SK-N-SH treated with all-trans-retinoic acid at 6 μM for 48 hours (cell line): Measurements from ENCODE around the gene B4GAT1.

Source experiments
- ATAC-seq: fragments of 200-7000 bp; cut with Tn5 transposase; 3 replicates; pipeline ENCODE4 v1.9.1; 2020; ENCODE audit warnings: mild to moderate bottlenecking, moderate library complexity
- ARNTL ChIP-seq: fragments of 450-650 bp; formaldehyde crosslinking; IDR thresholded peaks from 2 replicates; pipeline ENCODE4 v1.5.0; 2020; ENCODE audit warnings: low read depth, mild to moderate bottlenecking, moderate library complexity, borderline replicate concordance
- BACH2 ChIP-seq: fragments of 250-450 bp; sonication (Bioruptor Pico); IDR thresholded peaks from 2 replicates; pipeline ENCODE4 v1.9.0; 2021; ENCODE audit warnings: mild to moderate bottlenecking, borderline replicate concordance
- CSDC2 ChIP-seq: fragments of 250-450 bp; sonication (Bioruptor Pico); IDR thresholded peaks from 2 replicates; pipeline ENCODE4 v1.5.0; 2020; ENCODE audit warnings: mild to moderate bottlenecking, moderate library complexity
- CSRNP3 ChIP-seq: fragments of 250-450 bp; sonication (Bioruptor Pico); IDR thresholded peaks from 2 replicates; pipeline ENCODE4 v1.5.1; 2021; ENCODE audit warnings: mild to moderate bottlenecking, moderate library complexity
- ESRRG ChIP-seq: fragments of 250-450 bp; sonication (Bioruptor Pico); IDR thresholded peaks from 2 replicates; pipeline ENCODE4 v1.6.1; 2021; ENCODE audit warnings: mild to moderate bottlenecking
- GLIS3 ChIP-seq: fragments of 250-450 bp; sonication (Bioruptor Pico); IDR thresholded peaks from 2 replicates; pipeline ENCODE4 v1.5.0; 2020; ENCODE audit warnings: mild to moderate bottlenecking, moderate library complexity
- ISL1 ChIP-seq: fragments of 250-450 bp; sonication (Bioruptor Pico); IDR thresholded peaks from 2 replicates; pipeline ENCODE4 v2.1.2; 2022; ENCODE audit warnings: mild to moderate bottlenecking, moderate library complexity
- OSR1 ChIP-seq: fragments of 250-450 bp; sonication (Bioruptor Pico); IDR thresholded peaks from 2 replicates; pipeline ENCODE4 v1.8.0; 2022; ENCODE audit warnings: moderate library complexity, mild to moderate bottlenecking, inconsistent platforms
- PATZ1 ChIP-seq: fragments of 250-450 bp; sonication (Bioruptor Pico); IDR thresholded peaks from 2 replicates; pipeline ENCODE4 v1.8.0; 2020; ENCODE audit warnings: mild to moderate bottlenecking, moderate library complexity, borderline replicate concordance
- PPARA ChIP-seq: fragments of 250-450 bp; sonication (Bioruptor Pico); IDR thresholded peaks from 2 replicates; pipeline ENCODE4 v1.5.0; 2020; ENCODE audit warnings: mild to moderate bottlenecking, borderline replicate concordance
- RARB ChIP-seq: fragments of 250-450 bp; sonication (Bioruptor Pico); IDR thresholded peaks from 2 replicates; pipeline ENCODE4 v1.8.0; 2021; ENCODE audit warnings: mild to moderate bottlenecking, moderate library complexity
- SNAI2 ChIP-seq: fragments of 250-450 bp; sonication (Bioruptor Pico); IDR thresholded peaks from 2 replicates; pipeline ENCODE4 v1.5.0; 2020; ENCODE audit warnings: mild to moderate bottlenecking, moderate library complexity
- TCF4 ChIP-seq: fragments of 250-450 bp; sonication (Bioruptor Pico); IDR thresholded peaks from 2 replicates; pipeline ENCODE4 v1.8.0; 2021; ENCODE audit warnings: mild to moderate bottlenecking, moderate library complexity, borderline replicate concordance
- TOX ChIP-seq: fragments of 250-450 bp; sonication (Bioruptor Pico); IDR thresholded peaks from 2 replicates; pipeline ENCODE4 v1.8.0; 2021; ENCODE audit warnings: mild to moderate bottlenecking, moderate library complexity, borderline replicate concordance
- ZC3H10 ChIP-seq: fragments of 250-450 bp; sonication (Bioruptor Pico); IDR thresholded peaks from 2 replicates; pipeline ENCODE4 v1.5.1; 2021; ENCODE audit warnings: mild to moderate bottlenecking, moderate library complexity
- ZFP3 ChIP-seq: fragments of 250-450 bp; sonication (Bioruptor Pico); IDR thresholded peaks from 2 replicates; pipeline ENCODE4 v1.5.0; 2020; ENCODE audit warnings: mild to moderate bottlenecking, moderate library complexity
- ZFP30 ChIP-seq: fragments of 450-650 bp; formaldehyde crosslinking; IDR thresholded peaks from 2 replicates; pipeline ENCODE4 v1.5.0; 2022; ENCODE audit warnings: mild to moderate bottlenecking, moderate library complexity
- ZNF565 ChIP-seq: fragments of 450-650 bp; formaldehyde crosslinking; conservative IDR thresholded peaks from 2 replicates; pipeline ENCODE4 v1.5.0; 2020; ENCODE audit warnings: low read depth, mild to moderate bottlenecking, moderate library complexity
- ZNF70 ChIP-seq: fragments of 450-650 bp; formaldehyde crosslinking; IDR thresholded peaks from 2 replicates; pipeline ENCODE4 v1.5.0; 2020; ENCODE audit warnings: mild to moderate bottlenecking, moderate library complexity
- ZNF8 ChIP-seq: fragments of 450-650 bp; formaldehyde crosslinking; IDR thresholded peaks from 2 replicates; pipeline ENCODE4 v1.5.0; 2020; ENCODE audit warnings: mild to moderate bottlenecking, moderate library complexity
- TF ChIP-seq, protein P1 (sequence below): fragments of 250-450 bp; sonication (Bioruptor Pico); IDR thresholded peaks from 2 replicates; pipeline ENCODE4 v1.8.0; 2021; ENCODE audit warnings: low read depth, mild to moderate bottlenecking, moderate library complexity, borderline replicate concordance
- TF ChIP-seq, protein P2 (sequence below): fragments of 250-450 bp; sonication (Bioruptor Pico); IDR thresholded peaks from 2 replicates; pipeline ENCODE4 v1.5.1; 2020; ENCODE audit warnings: low read depth, mild to moderate bottlenecking, moderate library complexity

The B4GAT1 gene

DNA sequence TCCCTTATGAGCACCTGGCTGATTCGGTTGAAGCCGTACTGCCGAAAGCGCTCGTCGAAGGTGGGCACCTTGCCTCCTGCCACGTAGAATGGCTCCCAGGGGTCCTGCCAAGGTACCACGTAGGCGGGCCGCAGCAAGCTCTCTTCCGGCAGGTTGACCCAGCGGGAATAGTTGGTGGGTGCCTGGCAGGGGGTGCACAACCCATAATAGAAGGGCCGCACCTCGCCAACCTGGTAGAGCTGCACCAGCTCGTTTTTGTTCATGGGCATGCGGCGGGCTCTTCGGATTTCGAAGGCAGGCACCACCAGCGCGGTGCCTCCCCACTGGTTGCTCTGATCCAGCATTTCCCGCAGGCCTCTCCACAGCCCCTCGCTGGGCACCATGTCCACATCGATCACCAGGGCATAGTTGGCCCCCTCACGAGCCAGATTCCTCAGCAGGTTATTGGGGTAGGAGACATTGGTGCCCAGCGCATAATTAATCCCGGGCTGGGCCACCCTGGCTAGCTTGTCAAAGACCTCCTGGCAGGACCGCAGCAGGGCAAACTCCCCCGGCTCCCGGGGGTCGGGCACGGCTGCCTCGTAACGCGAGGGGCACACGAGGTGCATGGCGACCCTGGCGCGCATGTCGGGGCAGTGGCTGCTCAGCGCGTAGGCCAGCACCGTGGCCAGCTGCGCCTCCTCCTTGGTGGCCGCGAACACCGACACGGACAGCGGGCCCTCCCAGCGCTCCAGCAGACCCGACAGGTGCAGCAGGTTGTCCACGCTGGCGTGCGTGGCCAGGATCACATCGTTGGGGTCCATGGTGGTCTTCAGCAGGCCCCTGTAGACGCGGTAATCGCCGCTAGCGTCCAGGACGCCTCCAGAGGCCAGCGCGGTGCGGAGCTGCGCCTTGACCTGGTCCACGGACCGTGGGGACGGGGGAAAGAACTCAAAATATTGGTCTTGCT lies 679 bp downstream of the B4GAT1 start (continued):
- TF ChIP-seq, protein P1, sequence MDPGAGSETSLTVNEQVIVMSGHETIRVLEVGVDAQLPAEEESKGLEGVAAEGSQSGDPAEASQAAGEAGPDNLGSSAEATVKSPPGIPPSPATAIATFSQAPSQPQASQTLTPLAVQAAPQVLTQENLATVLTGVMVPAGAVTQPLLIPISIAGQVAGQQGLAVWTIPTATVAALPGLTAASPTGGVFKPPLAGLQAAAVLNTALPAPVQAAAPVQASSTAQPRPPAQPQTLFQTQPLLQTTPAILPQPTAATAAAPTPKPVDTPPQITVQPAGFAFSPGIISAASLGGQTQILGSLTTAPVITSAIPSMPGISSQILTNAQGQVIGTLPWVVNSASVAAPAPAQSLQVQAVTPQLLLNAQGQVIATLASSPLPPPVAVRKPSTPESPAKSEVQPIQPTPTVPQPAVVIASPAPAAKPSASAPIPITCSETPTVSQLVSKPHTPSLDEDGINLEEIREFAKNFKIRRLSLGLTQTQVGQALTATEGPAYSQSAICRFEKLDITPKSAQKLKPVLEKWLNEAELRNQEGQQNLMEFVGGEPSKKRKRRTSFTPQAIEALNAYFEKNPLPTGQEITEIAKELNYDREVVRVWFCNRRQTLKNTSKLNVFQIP: no peak
- no peak for TF ChIP-seq ZNF70 (CRISPR knock-in tag)
- TF ChIP-seq ARNTL: no peak
- TF ChIP-seq, protein P2, sequence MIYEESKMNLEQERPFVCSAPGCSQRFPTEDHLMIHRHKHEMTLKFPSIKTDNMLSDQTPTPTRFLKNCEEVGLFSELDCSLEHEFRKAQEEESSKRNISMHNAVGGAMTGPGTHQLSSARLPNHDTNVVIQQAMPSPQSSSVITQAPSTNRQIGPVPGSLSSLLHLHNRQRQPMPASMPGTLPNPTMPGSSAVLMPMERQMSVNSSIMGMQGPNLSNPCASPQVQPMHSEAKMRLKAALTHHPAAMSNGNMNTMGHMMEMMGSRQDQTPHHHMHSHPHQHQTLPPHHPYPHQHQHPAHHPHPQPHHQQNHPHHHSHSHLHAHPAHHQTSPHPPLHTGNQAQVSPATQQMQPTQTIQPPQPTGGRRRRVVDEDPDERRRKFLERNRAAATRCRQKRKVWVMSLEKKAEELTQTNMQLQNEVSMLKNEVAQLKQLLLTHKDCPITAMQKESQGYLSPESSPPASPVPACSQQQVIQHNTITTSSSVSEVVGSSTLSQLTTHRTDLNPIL (CRISPR knock-in tag): no peak
- no peak for TF ChIP-seq ZC3H10 (CRISPR knock-in tag)
- TF ChIP-seq ISL1: no peak
- no peak for TF ChIP-seq CSDC2 (CRISPR knock-in tag)
- no peak for TF ChIP-seq CSRNP3
- no peak for TF ChIP-seq ZFP3 (CRISPR knock-in tag)
- no peak for TF ChIP-seq BACH2 (CRISPR knock-in tag)
- no peak for TF ChIP-seq GLIS3 (CRISPR knock-in tag)
- no peak for TF ChIP-seq ZNF8 (CRISPR knock-in tag)
- TF ChIP-seq RARB: no peak
- TF ChIP-seq TOX: no peak
- no peak for TF ChIP-seq ZFP30
- no peak for TF ChIP-seq ESRRG
- TF ChIP-seq, all 23 proteins: peak for 0

DNA sequence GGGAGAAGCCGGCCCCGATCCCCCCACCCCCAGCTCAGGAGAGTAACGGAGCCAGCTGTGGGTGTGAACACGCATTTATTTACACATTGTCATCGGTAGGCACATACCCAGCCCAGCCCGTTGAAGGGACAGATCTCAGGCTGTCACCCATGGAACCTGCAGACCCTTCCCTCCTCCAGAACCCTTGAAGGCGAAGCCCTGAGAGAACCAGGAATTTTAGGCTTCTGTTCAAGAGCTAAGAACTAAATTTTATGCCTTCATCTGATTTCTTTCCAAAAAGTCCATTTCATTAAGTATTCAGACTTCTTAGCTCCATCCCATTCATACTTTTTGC lies 2.1 kb downstream of the B4GAT1 start:
- peak; percentile 9 for ATAC-seq
- no peak for TF ChIP-seq OSR1 (CRISPR knock-in tag)
- TF ChIP-seq GLIS3 (CRISPR knock-in tag): no peak
- TF ChIP-seq, all 23 proteins: peak for 0

GRCh38 chr11:66344550-66345315 lies 2.7 kb downstream of the B4GAT1 start, which contains the start of gene BRMS1:
Gene BRMS1, minus strand, starts transcription at chr11:66345104. Its CDS starts 2,870 bp downstream, at chr11:66342234.
- peak; percentile 82 for ATAC-seq
- no peak for TF ChIP-seq ZFP30
- TF ChIP-seq ARNTL: no peak
- TF ChIP-seq ZNF565: no peak
- TF ChIP-seq ZNF70 (CRISPR knock-in tag): no peak
- no peak for TF ChIP-seq PPARA (CRISPR knock-in tag)
- no peak for TF ChIP-seq ZFP3 (CRISPR knock-in tag)
- TF ChIP-seq SNAI2 (CRISPR knock-in tag): no peak
- no peak for TF ChIP-seq GLIS3 (CRISPR knock-in tag)
- TF ChIP-seq, protein P2 (CRISPR knock-in tag): no peak
- TF ChIP-seq ESRRG: no peak
- no peak for TF ChIP-seq CSDC2 (CRISPR knock-in tag)
- TF ChIP-seq TOX: no peak
- TF ChIP-seq TCF4 (CRISPR knock-in tag): no peak
- no peak for TF ChIP-seq PATZ1 (CRISPR knock-in tag)
- no peak for TF ChIP-seq CSRNP3
